ENCODE measurements around the gene APOLD1. TPM values are rescaled to one million over a fixed set of nuclear protein-coding genes. Genes with fewer than 3 reads are reported as not detected.
A peak's percentile ranks its signal among the peaks of the same experiment; 100 is the strongest.
"Not testable (repeated sequence)": the region's sequence is repeated elsewhere in the genome, so short reads cannot be mapped to it uniquely, and the experiment has no call there.

The APOLD1 gene
- total RNA-seq, 1 donor from 2014 or later: 5.1 TPM

DNA sequence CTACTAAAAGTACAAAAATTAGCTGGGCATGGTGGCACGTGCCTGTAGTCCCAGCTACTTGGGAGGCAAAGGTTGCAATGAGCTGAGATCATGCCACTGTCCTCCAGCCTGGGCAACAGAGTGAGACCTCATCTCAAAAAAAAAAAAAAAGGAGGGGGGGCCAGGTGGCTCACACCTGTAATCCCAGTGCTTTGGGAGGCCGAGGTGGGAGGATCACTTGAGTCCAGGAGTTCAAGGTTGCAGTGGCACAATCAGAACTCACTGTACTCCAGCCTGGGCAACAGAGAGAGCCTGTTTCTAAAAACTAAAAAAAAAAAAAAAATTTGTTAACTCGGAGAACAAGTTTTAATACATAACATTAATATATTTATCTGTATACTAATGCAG is 22.1 kb downstream of the APOLD1 start:
- not testable (repeated sequence) for DNase-seq (ENCODE audit: low read depth)

DNA sequence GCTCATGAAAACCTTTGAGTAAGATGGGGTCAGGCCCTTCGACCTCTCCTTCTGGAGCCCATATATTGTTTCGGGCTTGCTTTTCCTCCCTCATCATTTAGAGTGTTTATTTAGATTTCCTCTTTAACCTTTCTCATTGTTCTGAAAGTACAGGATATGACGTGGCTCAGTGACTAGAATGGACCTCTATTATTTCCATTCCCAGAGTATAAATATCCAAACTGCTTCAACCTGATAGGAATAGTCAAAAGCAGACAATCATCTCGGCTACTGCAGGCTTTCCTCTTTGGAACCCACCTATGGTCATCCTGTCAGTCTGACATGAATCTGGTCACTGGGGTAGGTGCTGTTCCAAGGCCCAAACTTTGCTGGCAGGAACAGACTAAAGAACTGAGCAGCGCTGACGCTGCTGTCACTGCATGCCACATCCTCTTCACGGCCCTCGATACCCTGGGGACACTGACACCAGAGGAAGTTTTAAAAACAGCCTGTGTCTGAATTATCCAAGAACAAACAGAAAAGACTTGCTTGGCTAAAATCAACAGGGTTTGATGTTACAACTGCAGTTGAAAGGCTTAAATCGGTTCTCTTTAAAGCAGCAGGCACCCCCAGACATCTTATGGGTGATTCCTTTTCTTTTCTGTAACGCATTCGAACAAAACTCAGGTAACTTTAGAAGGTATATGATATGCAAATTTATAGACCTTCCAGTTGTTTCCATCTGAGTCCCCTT is 22.7 kb downstream of the APOLD1 start:
- no peak for DNase-seq (ENCODE audit: low read depth)

DNA sequence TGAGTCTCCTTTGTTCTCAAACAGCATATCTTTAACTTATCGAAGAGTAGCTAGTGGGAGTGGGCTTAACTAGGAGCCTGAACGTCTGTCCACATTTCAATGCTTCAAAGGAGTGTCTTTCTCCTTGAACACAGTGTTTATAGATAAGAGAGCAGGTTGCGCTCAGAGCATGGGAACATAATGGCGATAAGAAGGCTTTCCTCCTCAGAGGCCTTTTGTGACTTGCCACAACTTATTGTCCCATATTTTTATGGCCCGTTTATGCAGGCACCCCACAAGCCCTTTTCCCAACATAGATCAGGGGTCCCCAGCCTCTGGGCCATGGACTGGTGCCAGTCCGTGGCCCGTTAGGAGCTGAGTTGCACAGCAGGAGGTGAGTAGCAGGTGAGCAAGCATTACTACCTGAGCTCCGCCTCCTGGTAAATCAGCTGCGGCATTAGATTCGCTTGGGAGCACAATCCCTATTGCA is 25.1 kb downstream of the APOLD1 start:
- DNase-seq (ENCODE audit: low read depth): no peak

DNA sequence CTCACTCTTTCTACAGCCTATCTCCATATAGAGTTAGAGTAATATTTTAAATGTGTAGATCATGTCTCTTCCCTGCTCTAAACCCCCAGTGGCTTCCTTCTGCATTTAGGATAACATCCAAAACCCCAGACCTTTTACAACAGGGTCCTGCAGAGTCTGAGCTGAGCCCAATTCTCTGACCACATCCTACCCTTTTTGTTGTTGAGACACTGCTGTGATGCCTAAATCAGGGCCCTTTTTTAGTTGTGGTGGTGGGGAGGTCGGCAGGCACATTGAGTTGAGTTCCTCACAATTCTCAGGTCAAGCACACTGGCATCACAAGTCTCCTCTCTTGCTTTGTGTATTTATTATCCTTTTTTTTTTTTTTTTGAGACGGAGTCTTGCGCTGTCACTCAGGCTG is 25.9 kb downstream of the APOLD1 start:
- DNase-seq (ENCODE audit: low read depth): no peak

DNA sequence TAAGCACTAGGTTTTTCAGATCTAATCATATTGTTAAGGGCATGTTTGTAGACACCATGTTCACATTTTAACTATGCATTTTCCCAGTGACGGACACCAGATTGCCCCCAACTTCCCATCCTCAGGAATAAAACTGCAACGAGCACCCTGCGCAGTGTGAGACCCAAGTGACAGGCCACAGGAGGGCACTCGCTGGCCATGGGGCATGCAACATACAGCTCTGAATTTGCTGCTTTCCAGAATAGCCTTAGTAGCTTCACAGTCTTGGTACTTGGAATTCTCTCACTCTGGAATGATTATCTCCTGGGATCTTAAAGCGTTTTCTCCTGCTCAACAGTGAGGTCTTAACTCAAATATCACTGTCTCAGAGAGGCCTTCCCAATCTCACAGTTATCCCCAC is 26.7 kb downstream of the APOLD1 start:
- no peak for DNase-seq (ENCODE audit: low read depth)

DNA sequence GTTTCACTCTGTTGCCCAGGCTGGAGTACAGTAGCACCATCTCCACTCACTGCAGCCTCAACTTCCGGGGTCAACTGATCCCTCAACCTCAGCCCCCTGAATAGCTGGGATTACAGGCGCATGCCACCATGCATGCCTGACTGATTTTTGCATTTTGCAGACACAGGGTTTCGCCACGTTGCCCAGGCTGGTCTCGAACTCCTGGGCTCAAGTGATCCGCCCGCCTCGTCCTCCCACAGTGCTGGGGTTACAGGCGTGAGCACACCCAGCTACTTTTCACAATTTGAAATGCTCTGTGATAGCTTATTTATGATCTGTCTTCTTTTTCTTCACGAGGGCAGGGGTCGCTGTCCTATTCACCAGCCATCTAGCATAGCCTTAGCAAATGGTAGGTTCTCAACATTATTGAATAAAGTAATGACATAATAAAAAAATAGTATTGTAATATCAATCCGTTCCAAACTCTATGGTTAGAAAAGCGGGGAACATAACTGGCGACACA is 27.2 kb downstream of the APOLD1 start:
- DNase-seq (ENCODE audit: low read depth): no peak

DNA sequence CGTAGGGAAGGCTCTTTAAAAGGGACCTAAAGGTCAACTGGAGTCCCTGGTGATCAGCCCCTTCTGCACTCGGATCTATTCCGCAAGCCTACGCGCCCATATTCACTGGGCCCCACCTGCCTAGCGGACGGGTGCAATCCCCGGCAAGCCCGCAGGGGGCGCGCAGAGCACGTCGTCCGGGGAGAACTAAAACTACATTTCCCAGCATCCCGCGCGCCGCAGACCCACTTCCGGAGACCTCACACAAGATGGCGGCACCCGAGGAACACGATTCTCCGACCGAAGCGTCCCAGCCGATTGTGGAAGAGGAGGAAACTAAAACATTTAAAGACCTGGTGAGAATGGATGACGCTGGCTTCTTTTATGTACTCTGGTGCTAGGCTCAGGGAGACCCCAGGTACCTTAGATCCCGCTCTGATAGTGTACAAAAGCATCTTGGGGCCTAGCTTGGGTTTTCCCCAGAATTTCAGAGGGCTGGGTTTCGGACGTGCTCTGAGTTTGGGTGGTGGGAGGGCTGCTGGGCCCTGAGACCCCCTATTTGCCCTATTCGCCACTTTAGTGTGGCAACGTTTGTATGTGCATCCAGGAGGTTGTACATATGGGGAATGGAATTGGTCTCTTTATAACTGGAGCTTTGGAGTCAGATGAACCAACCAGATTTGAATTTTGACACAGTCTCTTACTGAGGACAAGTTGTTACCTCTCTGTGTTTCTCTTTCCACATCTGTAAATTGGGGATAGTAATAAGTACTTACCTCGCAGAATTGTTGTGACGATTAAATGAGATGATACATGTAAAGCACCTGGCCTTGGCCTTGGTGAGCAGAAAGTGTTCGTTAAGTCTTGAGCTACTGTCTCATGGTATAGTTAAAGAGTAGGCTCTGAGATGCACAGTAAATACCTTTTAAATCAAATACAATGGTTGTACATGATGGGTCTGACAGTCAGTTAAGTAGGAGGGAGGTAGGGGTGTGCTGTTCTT is 28.0 kb downstream of the APOLD1 start, which contains the start of gene DDX47:
Gene DDX47 (plus strand): TSS at position 227 of the 982 bp plus-strand sequence. CDS start 22 bp downstream, at position 249.
- peak; percentile 93 for DNase-seq (ENCODE audit: low read depth)

DNA sequence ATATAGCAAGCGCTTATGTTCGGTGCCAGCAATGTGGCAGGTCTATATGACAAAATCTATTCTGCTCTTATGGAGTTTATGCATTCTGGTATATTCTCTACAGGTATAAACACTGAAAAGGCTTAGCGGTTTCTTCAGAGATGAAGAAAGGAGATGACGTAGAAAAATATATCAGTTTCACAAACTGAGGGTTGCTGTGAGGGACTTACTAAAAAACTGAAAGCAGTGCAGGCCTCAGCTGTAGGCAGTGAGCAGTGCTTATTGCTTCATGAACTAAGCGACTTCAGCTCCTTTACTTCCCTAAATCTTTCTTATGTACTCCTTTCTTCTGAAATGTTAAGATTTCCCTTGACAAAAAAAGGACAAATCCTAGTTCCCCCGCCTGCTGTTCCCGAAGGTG is 32.2 kb downstream of the APOLD1 start:
- no peak for DNase-seq (ENCODE audit: low read depth)

DNA sequence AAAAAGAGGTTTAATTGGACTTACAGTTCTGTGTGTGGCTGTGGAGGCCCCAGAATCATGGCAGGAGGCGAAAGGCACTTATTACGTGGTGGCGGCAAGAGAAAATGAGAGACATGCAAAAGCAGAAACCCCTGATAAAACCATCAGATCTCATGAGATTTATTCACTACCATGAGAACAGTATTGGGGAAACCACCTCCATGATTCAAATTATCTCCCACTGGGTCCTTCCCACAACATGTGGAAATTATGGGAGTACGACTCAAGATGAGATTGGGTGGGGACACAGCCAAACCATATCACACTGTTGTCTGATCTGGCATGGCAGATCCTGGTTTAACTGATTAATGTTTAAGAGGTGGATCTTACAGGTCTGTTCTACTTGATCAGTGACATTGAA is 33.2 kb downstream of the APOLD1 start:
- DNase-seq (ENCODE audit: low read depth): no peak

DNA sequence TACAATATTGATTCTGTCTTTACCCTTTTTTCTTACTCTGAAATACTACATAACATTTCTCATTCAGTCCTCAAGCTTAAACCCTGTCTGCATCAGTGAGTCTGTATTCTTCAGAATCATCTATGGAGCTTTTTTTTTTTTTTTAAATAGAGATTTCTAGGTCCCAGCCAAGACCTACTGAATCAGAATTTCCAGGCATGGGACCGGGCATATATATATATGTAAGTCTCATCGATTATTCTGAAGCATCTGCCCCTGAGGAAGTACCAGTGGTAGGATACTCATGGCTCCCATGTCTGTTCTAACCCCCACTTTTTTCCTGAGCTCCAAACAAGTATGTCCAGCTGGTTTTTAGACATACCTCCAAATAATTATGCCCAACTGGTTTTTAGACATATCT is 33.8 kb downstream of the APOLD1 start:
- DNase-seq (ENCODE audit: low read depth): no peak

DNA sequence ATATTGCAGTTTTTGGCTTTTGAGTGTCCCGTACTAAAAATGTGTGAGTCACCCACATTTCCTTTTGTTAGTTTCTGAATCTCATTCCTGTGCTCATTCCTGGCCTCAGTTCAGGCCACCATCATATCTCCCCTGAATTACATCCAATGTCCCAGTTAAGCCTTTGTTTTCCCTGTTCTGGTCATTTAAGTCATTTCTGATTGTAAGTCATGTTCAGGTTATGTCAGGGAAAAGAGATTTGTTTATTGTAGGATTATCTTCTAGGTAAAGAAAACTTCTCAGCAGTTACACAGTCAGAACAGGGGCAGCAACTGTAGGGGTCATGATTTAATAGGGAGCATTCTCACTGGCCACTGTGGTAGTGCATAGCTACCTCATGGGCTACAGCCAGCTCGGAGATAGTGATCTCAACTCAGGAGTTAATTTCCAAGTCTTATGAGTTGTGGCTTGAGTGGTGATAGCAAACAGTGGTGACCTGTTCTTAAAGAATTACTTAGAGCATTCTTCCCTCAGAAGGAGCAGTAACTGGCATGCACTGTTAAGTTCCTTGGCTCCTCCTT is 34.4 kb downstream of the APOLD1 start:
- peak; percentile 78 for DNase-seq (ENCODE audit: low read depth)

DNA sequence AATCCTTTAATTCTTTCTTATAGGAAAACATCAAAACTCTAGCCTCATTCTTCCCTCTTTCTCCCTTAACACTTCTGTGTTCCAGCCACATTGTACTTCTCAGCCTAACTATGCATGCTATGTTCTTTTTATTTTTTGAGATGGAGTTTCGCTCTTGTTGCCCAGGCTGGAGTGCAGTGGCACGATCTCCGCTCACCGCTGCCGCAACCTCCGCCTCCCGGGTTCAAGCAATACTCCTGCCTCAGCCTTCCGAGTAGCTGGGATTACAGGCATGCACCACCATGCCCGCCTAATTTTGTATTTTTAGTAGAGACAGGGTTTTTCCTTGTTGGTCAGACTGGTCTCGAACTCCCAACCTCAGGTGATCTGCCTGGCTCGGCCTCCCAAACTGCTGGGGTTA is 34.9 kb downstream of the APOLD1 start:
- DNase-seq (ENCODE audit: low read depth): not testable (repeated sequence)

DNA sequence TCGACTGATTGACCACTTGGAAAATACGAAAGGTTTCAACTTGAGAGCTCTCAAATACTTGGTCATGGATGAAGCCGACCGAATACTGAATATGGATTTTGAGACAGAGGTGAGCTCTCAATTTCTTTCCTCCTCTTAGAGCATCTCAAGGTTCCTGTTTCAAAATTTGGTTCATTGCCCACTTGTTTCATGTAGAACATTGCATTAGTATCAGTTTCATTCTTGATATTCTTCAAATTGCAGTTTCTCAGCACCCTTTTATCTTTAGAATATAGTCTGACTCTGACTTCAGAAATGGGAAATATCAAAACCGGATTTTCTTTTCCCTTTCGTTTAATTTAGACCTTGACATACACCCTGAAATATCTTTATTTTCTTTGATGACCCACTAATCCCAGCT is 36.5 kb downstream of the APOLD1 start:
- no peak for DNase-seq (ENCODE audit: low read depth)

DNA sequence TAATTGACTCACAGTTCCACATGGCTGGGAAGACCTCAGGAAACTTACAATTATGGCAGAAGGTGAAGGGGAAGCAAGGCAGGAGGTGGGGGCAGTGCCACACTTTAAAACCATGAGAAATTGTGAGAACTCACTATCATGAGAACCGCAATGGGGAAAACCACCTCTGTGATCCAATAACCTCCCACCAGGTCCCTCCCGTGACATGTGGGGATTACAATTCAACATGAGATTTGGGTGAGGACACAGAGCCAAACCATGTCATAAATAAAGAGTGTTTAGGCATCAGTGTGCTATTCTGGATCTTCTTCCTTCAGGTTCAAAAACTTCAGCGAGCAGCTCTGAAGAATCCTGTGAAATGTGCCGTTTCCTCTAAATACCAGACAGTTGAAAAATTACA is 37.4 kb downstream of the APOLD1 start:
- DNase-seq (ENCODE audit: low read depth): no peak

DNA sequence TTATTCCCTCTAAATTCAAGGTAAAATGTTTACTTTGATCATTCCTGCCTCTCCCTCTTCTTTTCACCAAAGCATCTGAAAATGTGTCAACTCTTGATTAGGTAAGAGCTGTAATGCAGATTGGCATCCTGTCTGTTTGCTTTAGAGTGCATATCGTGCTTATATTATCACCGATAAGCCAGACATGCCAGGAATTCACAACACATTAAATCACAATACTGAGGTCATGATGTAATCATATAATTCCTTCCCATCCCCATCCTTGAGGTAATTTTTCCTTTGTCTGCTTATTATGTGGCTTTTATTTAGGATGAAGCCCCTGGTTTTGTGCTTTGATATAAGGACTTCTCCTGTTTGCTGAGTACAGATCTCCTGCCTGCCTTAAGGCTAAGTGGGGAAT is 37.8 kb downstream of the APOLD1 start:
- no peak for DNase-seq (ENCODE audit: low read depth)

DNA sequence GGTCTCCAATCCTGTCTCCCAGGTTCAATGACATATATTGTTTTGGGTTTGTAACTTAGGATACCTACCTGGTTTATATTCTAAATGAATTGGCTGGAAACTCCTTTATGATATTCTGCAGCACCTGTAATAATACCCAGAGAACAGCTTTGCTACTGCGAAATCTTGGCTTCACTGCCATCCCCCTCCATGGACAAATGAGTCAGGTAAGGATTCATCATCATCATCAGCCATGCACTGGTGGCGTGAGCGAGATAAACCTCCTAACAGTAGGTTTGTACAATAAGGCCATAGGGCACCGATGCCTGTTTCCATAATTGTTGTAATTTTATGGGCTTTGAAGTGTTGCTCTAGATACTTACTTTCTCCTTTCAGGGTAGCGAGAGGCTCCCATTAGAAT is 38.4 kb downstream of the APOLD1 start:
- DNase-seq (ENCODE audit: low read depth): no peak

DNA sequence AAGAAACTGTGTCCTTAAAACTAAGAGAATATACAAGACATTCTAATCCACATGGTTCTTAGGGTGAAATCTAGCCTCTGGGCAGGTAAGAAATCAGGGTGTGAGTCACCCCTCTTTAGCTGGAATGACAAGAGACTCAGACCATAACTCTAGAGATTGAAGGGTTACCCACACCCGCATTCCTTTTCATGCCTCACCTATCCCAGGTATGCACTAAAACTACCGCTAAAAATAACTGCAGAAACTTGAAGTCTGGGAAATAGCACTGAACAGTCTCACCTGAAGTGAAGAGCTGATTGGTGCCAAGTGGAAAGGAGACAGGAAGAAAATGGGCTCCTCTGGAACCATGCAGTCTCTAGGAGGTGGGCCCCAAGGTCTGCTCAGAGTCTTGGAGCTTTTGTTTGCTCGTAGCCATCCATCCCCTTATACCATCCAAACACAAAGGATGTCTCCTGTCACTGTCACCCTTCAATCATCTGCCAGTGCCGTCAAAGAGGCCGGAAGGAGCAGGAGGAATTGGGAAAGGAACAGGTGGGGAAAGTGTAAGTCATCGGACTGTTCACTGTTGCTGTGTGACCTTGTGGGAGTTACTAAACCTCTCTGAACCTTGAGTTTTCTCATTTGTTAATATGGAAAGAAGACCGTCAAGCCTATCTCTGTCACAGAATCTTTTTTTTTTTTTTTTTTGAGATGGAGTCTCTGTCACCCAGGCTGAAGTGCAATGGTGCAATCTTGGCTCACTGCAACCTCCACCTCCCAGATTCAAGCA is 50.1 kb downstream of the APOLD1 start:
- DNase-seq (ENCODE audit: low read depth): no peak

DNA sequence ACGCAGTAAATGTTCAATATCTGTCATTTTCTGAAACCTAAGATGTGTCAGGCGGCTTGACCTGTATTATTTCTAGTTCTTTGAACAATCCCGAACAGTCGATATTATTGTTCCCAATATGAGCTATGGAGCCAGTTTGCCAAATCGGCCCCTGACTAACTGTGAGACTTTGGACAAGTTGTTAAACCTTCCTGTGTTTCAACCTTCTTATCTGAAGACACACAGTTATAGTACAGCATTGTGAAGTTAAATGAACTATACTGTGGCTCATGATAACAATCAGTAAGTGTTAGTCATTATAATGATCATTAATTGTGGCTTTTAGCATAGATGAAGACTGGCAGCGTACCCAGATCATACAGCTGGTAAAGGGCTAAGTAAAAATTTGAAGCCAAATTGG is 51.1 kb downstream of the APOLD1 start:
- no peak for DNase-seq (ENCODE audit: low read depth)

DNA sequence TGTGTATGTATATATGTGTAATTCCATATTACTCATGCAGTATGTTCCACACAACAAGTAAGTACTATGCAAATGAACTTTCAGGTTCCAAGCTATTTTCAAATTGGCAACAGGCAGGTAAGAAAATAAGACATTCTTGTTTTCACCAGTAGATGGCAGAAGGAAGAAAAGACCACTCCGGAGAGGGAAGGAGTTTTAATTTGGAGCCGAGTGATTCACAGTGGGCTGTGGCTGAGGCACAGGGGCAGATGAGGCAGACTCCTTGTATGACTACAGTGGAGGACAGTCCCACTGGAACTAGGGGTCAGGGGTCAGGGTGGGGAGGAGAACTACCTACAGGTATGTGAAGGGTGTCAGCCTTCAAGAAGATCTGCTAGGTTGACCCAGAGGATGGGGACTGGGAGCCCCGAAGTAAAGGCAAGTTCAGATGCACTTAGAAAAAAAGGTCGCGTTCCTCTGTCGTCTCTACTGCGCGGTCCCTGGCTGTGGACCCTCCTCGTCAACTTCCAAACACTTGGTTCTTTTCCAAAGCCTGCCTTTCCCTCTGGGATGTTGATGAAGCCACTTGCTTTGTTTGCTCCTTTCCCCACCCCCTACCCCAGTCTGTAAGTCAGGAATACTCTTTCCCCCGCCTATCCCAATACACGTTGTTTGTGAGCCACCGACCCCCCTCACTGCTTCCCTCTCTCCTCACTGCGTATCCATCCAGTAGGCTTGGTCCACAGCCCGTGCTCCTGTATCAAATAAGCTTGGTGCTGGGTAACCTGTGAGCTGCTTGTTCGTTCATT is 51.8 kb downstream of the APOLD1 start:
- DNase-seq (ENCODE audit: low read depth): peak; percentile 78

DNA sequence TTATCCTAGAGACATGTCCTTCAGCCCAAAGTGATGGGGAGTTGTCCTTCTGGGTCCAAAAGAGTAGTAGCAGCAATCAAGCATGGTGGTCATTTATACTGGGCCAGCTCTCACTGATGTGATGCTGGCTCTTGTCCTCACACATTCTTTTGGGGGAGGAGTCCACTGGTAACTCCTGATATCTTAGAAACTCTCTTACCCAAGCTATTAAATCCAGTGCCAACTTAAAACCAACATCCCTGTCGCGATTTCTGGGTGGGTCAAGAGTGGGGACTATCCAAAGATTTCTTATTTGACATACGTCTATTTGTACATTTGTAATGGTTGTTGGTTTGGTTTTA is 52.3 kb downstream of the APOLD1 start:
- no peak for DNase-seq (ENCODE audit: low read depth)
